GM21717 (cell line): ENCODE data around the gene SYNDIG1.

Source experiments
- ATAC-seq: cut with Tn5 transposase; IDR thresholded peaks from one replicate; pipeline ENCODE4 v1.9.1; 2021; ENCODE audit warnings: mild to moderate bottlenecking, moderate library complexity; ENCODE audit not compliant: unreplicated experiment

SYNDIG1 gene

DNA sequence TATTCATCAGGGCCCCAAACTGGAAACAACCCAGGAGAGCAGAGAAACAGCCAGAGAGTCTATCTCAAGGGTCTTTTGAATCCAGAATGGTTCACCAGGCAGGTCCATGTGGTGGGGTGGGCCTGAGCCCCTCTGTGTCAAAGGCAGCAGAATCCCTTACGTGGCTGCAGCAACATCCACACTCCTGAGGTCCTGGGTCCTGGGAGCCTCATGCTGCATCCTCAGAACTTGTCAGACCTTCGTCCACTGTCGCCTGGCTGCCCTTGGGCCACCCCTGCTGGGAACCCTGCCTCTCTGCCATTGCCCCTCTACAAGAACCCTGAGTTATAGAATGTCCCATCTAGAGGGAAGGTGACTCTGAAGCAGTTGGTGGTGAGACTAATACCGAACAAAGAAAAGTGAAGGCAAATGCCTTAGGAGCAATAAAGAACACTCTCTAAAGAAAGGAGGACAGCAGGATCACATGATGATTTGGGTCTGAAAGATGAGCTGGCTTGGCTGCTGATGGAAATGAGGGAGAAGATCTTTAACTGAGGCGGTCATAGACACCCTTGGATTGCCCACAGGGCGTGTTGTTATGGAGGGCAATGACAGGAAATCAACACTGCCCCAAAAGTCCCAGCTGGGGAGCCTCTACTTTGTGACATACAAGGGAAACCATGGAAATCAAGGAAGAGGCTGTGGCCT lies 161.2 kb downstream of the SYNDIG1 start:
- no peak for ATAC-seq

DNA sequence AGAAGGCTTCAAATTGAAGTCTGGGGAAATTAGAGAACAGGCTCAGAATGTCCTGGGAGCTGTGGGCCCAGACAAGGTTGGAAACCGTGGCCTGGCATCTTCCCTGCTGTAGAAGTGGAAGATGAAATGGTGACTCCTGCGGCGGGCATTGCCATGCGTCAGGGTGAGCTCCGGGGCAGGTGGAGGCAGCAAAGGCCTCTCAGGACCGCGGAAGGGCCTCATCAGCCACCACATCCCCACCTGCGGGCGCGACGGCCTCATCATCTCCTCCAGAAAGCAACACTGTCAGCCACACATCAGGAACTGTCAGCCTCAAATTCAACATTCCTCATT lies 161.7 kb downstream of the SYNDIG1 start:
- ATAC-seq, result no peak

DNA sequence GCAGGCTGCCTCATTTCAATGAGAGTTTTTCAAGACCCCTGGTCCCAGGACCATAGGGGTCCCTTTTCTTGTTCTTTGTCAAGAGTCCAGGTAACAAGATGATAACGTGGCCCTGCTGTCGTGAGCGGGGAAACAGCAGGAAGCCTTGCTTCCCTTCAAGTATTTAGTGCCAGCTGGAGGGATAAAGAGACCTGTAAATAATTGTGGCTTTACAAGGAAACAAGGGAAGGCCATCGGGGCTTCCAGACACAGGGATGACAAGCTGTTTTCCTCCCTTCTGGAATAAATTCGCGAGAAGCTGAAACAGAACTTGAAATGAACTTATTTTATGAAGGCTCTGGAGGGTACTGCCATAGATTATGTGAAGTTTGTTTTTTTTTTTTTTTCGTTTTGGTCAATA lies 163.2 kb downstream of the SYNDIG1 start:
- no peak for ATAC-seq

DNA sequence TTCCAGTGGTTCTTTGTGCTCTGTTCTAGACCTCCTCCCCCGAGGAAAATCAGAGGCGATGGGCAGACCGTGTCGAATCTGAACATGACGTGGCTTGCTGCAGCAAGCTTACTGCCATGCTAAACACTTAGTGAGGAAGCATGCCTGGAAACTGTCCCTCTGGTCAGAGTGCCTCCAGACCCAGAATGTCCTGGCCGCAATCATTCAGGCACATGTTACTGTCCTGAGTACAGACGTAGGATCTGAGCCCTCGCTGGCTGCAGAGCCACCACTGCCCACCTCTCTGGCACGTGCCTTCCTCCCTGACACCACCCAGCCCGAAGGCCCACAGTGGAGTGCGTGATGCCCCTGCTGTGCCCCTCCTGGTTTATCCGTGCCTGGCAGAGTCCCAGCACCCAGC lies 163.6 kb downstream of the SYNDIG1 start:
- ATAC-seq, result no peak

DNA sequence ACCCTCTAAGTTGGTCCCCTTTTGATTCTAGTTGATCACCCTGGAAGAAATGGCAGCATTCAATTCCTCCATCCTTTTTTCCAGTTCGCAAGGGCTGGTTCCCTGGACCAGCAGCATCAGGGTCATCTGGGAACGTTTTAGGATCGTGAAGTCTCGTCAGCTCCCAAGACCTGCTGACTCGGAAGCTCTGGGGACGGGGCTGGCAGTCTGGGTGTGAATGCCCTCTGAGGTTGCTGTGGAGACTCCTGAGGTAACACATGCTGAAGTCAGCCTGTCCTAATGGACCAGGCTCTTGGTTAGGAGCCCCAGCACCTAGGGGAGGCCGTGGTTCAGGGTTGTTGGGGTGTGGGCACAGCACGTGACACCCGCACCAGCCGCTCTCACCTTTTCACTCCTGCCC lies 164.1 kb downstream of the SYNDIG1 start:
- ATAC-seq, result no peak

DNA sequence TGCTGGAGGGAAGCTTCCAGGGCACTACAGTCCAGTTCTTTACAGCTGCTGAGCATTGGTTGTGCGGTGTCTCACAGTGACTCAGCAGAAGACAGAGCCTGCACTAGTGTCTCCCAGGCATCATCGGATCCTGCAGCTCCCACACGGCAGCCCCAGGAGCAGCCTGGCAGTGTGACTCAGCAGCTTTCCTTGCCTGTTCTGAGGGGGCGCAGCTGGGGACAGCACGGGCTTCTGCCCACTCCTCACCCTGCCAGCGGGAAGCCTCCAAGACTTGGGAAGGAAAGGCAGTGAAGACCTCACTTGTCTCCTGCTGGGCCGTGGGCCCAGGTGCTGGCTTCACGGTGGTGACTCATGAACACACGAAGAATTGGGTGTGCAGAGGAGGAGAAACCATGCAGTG lies 165.4 kb downstream of the SYNDIG1 start:
- no peak for ATAC-seq

DNA sequence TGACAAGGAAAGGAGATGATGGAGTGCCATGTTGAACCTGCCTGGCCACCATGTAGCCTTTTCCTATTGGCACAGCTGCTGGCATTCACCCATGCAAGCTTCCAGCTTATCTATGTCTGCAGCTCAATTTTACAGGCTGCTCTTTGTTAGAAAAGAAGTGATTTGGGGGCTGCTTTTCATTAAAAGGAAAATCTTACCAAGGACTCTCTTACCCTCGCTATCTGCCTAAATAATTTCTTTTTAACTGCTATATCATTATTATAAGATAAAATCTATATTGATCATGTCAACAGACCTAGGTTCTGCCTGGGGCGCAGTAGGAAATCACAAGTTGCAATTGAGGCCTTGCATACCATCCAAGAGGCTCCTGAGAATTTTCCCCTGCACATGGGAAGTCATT lies 167.2 kb downstream of the SYNDIG1 start:
- ATAC-seq, result no peak

DNA sequence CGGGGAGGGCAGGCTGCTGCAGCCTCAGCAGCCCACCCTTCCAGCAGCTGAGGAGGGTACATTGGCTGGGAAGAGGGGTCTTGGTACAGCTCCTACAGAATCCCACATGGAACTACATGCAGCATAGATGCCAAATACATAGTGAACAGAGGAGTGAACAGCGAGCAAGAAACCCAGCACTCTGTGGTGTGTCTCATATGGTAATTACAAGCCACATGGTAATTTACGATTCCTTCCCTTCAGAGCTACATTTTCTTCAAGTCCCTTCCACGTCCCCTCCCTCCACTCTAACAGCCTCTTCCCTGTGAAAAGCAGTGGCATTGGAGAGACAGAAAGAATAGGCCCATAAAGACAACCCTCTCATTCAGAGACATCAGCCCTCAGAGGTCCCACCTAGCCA lies 167.7 kb downstream of the SYNDIG1 start:
- no peak for ATAC-seq

DNA sequence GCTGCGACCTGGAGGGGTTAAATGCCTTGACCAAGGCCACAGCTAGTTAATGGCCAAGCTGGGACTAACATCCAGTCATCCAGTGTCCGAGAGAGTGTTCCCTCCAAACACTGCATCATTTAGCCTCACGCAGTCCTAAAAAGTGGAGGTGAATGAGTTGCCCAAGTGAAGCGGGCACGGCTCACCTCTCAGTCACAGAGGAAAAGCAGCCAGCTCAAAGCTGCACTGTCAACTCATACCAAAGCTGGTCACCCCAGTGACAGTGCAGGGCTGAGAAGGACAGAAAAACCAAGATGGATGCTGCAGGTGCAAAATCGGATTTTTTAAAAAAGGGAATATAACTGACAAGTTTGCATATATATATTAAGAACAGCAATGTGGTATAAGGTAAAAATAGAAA lies 168.5 kb downstream of the SYNDIG1 start:
- ATAC-seq, result no peak

DNA sequence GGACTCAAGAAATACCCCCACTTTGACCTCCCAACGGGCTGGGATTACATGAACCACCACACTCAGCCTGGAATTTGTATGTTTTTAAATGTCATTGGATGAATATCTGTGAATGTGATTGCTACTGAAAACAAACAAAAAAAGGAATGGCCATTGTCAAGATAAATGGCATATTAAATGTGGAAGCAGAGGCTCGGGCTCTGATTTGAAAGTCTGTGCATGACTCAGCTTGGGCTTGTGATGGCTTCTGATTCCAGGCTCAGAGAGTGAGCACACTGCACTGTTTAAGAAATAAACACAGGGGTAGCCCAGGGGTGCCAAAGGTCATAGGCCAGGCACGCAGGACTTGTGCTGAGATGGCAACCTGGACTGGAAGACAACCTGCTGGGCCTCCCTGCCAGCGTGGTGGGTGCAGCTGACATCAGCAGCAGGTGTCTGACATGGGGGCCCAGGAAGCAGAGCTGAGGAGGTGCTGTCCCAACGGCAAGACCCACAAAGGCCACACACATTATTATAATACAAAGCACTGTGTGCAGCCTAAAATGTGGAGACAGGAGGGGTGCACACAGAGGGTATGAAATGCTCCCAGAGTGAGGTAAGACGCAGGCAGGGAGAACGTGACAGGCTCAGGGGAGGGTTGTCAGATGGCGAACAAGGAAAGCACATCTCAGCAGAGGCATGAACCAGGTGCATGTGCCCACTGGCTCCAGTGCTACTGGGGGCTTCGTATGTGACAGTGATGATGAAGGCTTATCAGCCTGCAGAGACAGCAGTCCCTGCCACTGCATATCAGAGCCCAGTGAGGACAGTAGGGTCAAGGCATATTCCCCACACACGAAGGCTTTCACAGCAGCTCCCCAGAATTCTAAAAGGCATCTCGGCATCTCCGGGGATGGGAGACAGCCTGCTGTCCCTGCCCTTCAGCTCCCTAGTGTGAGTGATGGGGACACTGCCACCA lies 169.4 kb downstream of the SYNDIG1 start:
- no peak for ATAC-seq

DNA sequence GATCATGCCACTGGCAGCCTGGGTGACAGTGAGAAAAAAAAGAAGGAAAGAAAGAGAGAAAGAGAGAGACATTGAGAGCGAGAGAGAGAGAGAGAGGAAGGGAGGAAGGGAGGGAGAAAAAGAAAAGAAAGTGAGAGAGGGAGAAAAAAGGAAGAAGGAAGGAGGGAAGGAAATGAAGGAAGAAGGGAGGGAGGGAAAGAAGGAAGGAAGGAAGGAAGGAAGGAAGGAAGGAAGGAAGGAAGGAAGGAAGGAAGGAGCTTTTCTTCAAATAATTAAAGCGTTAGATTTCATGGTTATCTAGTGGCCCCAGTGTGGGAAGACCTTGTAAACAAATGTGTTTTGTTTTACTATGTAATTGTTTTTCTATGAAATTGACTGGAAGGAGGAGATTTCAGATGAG lies 170.8 kb downstream of the SYNDIG1 start:
- ATAC-seq, result no peak

DNA sequence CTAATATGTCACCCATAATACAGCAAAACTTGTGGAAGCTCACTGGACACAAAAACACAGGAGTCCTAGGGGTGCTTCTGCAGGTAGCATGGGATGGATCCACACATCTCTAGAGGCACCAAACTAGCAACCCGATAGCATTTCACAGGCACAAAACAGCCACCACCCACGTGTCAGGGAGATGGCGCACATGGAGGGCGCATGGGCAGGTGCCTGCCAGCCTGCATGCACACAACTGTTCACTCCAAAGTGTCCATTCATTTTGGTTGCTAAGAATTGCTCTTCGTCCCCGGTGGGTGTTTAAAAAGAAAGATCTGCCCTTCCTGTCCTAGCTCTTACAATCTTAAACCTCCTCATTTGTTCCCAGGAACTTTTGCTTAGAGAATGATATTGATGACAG lies 171.3 kb downstream of the SYNDIG1 start:
- no peak for ATAC-seq

DNA sequence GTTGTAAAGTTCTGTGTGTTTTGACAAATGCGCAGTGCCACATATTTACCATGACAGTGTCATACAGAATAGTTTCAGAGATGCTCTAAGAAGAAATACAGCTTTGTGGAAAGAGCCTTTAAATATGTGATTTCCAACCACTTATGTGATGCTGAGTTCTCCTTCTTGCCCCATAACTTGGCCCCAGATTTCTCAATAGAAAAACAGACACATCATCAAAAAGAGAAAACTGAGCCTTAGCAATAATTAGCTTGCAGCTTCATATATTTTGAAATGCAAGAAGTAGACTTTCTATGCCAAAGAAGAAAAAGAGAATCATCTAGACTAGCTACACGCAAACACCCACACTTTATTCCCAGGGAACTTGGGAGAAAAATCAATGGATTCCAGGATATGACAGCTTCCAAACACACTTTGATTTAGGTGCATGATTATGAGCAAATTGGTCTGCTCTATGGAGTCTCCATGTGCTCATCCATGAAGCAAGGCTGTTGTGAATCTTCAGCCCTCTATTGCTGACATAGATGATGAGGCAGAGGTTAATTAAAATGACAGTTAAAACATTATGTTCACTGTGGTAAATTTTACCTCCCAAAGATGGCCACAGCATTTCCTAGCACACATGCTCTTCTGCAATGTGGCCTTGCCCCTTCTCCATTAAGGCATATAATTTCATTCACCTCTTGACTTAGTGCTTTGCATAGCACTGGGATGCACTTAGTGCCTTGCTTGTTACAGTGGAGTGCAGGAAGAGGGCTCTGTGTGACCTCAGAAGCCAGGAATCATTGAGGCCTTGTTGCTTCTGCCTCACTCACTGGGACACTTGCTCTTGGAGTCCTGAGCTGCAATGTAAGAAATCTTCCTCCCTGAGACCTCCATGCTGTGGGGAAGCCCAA lies 174.6 kb downstream of the SYNDIG1 start:
- ATAC-seq, result no peak

DNA sequence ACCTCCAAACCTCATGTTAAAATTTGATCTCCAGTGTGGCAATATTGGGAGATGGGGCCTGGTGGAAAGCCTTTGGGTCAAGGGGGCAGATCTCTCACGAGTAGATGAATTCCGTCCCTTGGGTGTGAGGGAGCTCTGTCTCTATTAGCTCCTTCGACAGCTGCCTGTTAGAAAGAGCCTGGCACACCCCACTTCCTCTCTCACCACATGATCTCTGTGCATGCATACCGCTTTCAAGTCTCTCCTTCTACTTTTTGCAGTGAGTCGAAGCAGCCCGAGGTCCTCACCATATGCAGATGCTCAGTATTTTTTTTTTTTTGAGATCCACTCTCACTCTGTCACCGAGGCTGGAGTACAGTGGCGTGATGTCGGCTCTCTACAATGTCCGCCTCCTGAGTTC lies 176.9 kb downstream of the SYNDIG1 start:
- ATAC-seq, result no peak

DNA sequence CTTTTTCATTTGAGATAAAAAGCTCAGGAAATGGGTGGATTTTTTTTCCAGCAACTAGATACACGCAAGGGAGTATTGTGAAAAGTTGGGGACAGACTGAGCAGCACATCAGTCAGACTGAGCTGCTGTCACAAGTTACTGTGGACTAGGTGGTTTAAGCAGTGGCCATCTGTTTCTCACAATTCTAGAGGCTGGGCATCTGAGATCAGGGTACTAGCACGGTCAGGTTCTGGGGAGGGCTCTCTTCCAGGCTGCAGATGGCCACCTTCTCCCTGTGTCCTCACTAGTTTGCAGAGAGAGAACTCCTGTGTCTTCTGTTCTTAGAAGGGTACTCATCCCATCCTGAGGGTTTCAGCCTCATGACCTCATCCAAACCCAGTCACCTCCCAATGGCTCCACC lies 178.3 kb downstream of the SYNDIG1 start:
- ATAC-seq, result no peak

DNA sequence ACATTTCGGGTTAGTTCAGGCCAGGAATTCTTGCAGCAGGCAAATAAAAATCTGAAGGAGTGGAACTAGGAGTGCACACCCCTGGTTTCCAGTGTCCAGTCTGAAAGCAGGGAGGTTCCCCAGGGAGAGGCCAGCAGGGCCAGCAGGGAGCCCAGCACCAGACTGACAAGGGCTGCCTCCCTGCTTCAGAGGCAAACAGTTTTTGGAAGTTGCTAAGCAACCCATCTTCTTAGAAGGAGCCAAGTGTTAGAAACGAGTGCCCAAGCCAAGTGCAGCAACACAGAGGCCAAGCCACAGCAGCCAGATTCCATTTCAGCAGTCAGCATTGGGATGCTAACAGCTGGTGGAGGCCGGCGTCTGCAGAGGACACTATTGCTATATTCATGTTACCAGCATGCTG lies 179.1 kb downstream of the SYNDIG1 start:
- no peak for ATAC-seq

DNA sequence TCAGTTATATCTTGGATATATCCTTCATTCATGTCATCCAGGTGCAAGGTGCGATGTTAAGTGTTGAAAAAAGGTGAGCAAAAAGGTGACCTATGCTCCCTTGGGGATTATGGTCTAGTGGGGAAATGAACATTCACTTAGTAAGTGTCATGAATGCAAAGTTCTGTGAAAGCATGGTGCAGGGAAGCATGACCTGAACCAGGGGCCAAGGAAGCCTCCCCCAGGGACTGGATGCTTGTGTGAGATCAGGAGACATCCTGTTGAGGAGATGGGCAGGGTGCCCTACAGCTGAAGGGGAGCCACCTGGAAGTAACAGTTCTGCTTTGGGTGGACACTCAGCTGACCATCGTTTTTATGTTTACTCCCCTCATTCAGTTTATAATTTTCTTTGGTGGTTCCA lies 179.5 kb downstream of the SYNDIG1 start:
- no peak for ATAC-seq

DNA sequence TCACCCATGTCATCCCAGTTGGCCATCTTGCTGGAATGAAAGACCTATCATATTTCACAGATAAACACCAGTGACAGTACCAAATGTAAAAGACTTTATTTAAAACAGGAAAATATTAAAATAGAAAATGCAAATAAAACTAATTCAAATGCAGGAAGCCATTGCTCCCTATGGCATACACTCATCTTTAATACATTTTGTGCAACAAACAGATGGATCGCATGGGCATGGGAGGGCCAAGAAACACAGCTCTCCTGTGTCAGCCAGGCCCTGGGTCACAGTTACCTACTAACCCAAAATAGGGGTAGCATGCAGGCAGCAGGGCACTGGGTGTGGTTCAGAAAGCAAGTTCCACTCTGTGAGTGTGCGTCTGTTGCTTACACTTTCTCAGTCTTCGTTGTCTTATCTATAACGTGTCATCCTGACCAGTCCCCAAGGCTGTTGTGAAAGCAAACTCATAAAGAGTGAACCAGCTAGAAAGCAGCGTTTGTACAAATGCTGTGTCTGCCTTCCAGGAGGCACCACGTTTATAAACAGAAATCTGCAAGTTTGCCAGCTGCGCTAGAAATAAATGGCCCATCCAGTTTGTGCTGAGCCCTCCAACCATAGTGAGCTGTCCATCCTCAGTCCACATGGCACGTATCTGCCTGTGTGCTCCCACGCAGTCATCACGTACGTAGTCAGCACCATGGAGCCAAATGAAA lies 180.5 kb downstream of the SYNDIG1 start:
- no peak for ATAC-seq

DNA sequence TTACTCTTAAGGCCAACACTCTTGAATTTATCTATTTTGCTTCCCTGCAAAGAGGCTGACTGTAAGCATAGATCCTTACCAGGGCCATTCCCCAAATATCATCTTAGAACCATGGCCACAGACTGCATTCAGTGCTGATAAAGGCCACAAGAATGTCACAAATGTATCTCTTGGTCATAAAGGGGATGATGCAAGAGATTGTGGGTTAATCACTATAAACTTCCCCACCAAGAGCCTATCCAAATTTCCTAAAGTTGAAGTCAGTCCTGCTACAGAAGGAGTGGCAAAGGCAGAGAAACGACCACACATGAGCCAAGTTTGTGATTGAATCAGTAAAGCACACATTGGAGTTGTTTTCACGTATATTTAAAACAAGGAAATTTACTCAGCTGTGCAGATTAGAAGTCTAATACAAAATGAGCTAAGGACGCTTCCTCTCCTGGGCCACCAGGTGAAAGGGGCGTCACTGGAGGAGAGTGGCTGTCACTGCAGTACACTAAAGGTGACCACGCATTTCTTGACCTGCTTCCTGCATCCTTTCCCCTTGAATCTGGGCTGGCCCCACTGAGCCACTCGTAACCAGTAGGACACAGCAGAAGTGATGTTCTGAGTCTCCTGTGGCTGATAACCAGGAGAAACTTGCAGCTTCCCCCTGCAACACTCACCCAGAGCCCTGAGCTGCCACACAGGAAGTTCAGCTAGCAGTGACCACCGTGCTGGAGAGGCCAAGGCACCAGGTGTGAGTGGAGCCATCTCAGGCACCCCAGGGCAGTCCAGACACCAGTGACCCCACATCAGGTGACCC lies 181.9 kb downstream of the SYNDIG1 start:
- ATAC-seq, result no peak

DNA sequence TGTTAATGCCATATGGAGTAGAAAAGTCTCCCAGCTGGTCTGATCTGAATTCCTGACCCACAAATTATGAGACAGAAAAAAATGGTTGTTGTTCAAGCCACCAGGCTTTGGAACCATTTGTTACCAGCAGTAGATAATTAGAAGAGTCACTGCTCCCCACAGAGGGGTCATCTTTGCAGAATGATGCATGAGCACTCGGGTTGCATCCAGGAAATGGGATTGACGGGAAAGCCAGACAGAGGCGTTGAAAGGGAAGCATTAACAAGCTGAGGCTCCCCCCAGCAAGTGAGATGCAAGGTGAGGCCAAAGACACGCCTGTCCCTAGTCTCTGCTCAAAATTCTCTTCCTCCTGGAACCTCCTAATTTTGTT lies 182.5 kb downstream of the SYNDIG1 start:
- no peak for ATAC-seq
